Testis (tissue), 2 donors: ENCODE data around the gene CTBS.

Experiments
- POLR2A ChIP-seq: fragments of 450-650 bp; IDR thresholded peaks from one replicate; pipeline ENCODE4 v1.6.1; 2017; ENCODE audit warnings: antibody characterized with exemption, mild to moderate bottlenecking, moderate library complexity
- TF ChIP-seq, protein P1 (sequence below), 3 experiments: fragments of 450-650 bp in 2 of 3; fragments of 200-600 bp in 1 of 3; sonication (generic) in 1 of 3; IDR thresholded peaks; one replicate each; pipeline ENCODE4 v1.5.1; 2016 to 2019; ENCODE audit warnings: antibody characterized with exemption in 3 of 3, mild to moderate bottlenecking in 2 of 3, moderate library complexity in 1 of 3

DNA sequence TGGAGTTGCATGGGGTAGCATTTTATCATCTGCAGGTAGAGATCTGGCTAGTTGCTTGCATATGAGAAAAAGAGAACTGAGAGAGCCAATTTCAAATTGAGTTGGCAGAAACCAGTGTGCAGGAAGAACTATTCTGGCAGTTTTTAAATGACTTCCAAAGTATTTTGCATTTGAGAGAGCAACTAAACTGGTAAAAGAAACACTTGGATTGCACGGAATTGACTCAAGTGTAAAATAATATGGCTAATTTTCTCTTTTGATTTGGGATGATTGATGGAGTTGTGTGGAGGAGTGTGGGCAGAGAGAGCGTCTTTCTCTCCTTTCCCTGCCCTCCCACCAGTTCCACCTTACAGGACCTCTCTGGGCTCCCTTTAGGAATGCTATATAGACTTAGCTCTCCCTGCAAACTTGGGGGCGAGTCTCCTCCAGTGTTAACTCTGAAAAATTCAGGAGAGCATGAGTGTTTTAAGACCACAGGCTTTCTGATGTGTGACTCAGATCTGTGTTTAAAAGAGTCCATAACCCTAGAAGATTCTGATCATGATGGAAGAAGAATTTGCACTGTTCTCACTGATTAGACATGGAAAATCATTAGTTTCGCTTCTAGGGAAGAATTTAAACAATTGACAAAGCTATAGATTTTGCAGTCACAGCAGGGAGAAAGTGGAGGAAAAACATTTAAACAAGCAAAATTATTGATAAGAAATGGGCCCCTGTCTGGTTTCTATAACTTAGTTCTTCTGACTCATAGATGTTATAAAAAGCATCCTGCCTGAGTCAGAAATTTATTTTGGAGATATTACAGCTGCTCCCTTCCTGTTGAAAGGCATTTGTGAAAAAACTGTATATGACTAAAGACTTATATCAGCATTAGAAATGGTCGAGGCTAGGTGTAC, 24.9 kb upstream of the CTBS start:
- TF ChIP-seq, protein P1, sequence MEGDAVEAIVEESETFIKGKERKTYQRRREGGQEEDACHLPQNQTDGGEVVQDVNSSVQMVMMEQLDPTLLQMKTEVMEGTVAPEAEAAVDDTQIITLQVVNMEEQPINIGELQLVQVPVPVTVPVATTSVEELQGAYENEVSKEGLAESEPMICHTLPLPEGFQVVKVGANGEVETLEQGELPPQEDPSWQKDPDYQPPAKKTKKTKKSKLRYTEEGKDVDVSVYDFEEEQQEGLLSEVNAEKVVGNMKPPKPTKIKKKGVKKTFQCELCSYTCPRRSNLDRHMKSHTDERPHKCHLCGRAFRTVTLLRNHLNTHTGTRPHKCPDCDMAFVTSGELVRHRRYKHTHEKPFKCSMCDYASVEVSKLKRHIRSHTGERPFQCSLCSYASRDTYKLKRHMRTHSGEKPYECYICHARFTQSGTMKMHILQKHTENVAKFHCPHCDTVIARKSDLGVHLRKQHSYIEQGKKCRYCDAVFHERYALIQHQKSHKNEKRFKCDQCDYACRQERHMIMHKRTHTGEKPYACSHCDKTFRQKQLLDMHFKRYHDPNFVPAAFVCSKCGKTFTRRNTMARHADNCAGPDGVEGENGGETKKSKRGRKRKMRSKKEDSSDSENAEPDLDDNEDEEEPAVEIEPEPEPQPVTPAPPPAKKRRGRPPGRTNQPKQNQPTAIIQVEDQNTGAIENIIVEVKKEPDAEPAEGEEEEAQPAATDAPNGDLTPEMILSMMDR (IDR thresholded peaks at IDR 0.05): no peak
- TF ChIP-seq POLR2A: no peak
